Umbilical cord (tissue), 2 donors: ENCODE measurements around the gene DBF4. TPM values are rescaled to one million over a fixed set of nuclear protein-coding genes. Genes with fewer than 3 reads are reported as not detected.

Source experiments
- DNase-seq: peaks from one replicate; pipeline ENCODE4 v3.0.0-alpha.2; 2015; ENCODE audit warnings: low spot score
- total RNA-seq: library from RNA; depleted of rRNA; stranded (reverse); fragments of >200 nt; gene quantifications from one replicate; pipeline ENCODE4 v1.2.3, GENCODE V29; 2014; ENCODE audit warnings: low replicate concordance; ENCODE audit not compliant: insufficient read depth

DBF4 gene
- total RNA-seq, 1 donor from 2014 or later, result 15.4 TPM

- no peak for DNase-seq
These were observed 72.1 kb downstream of the DBF4 start for GRCh38 chr7:87948371-87948770.

Other genes with a start within 250 kb of the DBF4 start
- gene RUNDC3B, start 248.1 kb upstream of the DBF4 start, total RNA-seq, result 3.6 TPM
- gene SLC25A40, start 133 bp upstream of the DBF4 start, total RNA-seq, result 66.7 TPM
- gene ADAM22, start 57.8 kb downstream of the DBF4 start, total RNA-seq, result 5.5 TPM